ENCODE data around the gene TXNRD2.

TXNRD2 gene

GRCh38 chr22:19970479-19971275 lies 29.1 kb upstream of the TXNRD2 start:
- peak; percentile 72 for TF ChIP-seq CTCF (conservative IDR thresholded peaks at IDR 0.05; ENCODE audit: control insufficient read depth, insufficient read depth, low read depth, low read length)
- peak; percentile 55 for DNase-seq (ENCODE audit: low read depth)
- no peak overlapping the region for H3K4me3 ChIP-seq (ENCODE audit: control insufficient read depth, low read depth, low read length)

- no peak for DNase-seq (ENCODE audit: low read depth)
- no peak for TF ChIP-seq CTCF (conservative IDR thresholded peaks at IDR 0.05; ENCODE audit: control insufficient read depth, insufficient read depth, low read depth, low read length)
- H3K4me3 ChIP-seq (ENCODE audit: control insufficient read depth, low read depth, low read length): no peak overlapping the region
Measured at GRCh38 chr22:19970031-19970478, 28.4 kb upstream of the TXNRD2 start.

GRCh38 chr22:19969141-19969928 lies 27.7 kb upstream of the TXNRD2 start:
- no peak overlapping the region for H3K4me3 ChIP-seq (ENCODE audit: control insufficient read depth, low read depth, low read length)
- no peak for DNase-seq (ENCODE audit: low read depth)
- no peak for TF ChIP-seq CTCF (conservative IDR thresholded peaks at IDR 0.05; ENCODE audit: control insufficient read depth, insufficient read depth, low read depth, low read length)

GRCh38 chr22:19968450-19968891 lies 26.9 kb upstream of the TXNRD2 start:
- no peak for DNase-seq (ENCODE audit: low read depth)
- no peak for TF ChIP-seq CTCF (conservative IDR thresholded peaks at IDR 0.05; ENCODE audit: control insufficient read depth, insufficient read depth, low read depth, low read length)
- H3K4me3 ChIP-seq (ENCODE audit: control insufficient read depth, low read depth, low read length): no peak overlapping the region

GRCh38 chr22:19967850-19968449 lies 26.3 kb upstream of the TXNRD2 start:
- DNase-seq (ENCODE audit: low read depth): no peak
- H3K4me3 ChIP-seq (ENCODE audit: control insufficient read depth, low read depth, low read length): no peak overlapping the region
- no peak for TF ChIP-seq CTCF (conservative IDR thresholded peaks at IDR 0.05; ENCODE audit: control insufficient read depth, insufficient read depth, low read depth, low read length)

GRCh38 chr22:19966908-19967750 lies 25.5 kb upstream of the TXNRD2 start:
- no peak for TF ChIP-seq CTCF (conservative IDR thresholded peaks at IDR 0.05; ENCODE audit: control insufficient read depth, insufficient read depth, low read depth, low read length)
- H3K4me3 ChIP-seq (ENCODE audit: control insufficient read depth, low read depth, low read length): no peak overlapping the region
- no peak for DNase-seq (ENCODE audit: low read depth)
